ENCODE measurements around the gene ZFP69.
A peak's percentile ranks its signal among the peaks of the same experiment; 100 is the strongest.

Gene ZFP69

DNA sequence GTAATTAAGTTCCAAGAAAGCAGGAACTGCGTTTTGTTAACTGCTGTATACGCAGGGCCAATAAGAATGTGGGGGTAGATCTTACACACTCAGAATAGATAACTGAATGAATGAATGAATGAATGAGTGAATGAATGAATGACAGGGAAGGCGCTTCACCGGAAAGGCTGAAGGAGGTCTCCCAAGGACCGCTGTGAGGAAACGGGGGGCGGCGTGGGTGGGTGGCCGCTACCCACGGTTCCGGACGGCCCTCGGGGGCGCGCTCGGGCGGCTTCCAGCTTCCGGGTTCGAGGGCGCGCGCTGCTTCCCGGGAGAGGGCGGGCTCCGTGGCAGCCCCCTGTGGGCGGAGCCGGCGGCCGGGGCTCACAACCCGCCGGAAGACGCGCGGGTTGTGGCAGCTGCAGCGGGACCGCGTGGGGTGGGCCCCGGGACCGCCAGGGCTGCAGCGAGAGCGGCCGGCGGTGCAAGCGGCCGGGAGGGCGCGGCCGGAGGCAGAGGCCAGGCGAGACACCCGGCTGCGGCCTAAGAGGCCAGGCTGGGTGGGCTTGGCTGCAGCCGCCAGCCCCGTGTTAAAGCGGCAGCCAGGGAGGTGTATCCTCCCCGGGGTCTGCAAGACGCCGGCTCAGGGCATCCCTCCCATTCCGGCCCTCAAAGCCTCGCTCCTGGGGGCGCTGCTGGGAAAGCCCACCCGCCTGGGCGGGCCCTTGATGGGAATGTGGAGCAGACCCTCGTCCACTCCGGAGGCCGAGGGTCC is at the start of gene ZFP69:
TSS of gene ZFP69 (plus strand) at position 367 of the 754 bp plus-strand sequence. CDS start 2,072 bp downstream, outside the sequence.
- H3K36me3 Mint-ChIP-seq (ENCODE audit: low read depth), result peaks cover 52% of the 10 kb centered on the region
- peak within 1 kb of the TSS; percentile 84 for H3K4me3 Mint-ChIP-seq
- H3K4me1 Mint-ChIP-seq, result peaks cover 24% of the 10 kb centered on the region
- ATAC-seq (peak; percentile 91), DNase-seq (peak; percentile 78)
- peak within 1 kb of the TSS; percentile 82 for H3K27ac Mint-ChIP-seq
- peaks cover 42% of the 10 kb centered on the region for H3K9me3 Mint-ChIP-seq
- no peaks in the 10 kb centered on the region for H3K27me3 Mint-ChIP-seq

DNA sequence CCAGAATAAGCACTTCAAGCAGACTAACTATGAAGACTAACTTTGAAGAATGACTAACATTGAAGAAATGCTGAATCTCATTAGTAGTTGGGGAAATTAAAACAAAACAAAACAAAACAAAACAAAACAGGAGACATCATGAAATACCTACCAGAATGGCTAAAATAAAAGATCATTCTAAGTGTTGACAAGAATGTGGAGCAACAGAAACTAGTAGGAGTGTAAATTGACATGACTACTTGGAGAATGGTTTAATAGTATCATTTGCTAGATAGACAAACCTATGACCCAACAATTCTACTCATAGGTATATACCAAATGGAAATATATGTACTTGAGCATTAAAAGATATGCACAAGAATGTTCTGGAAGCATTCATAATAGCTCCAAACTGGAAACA is 45.7 kb upstream of the ZFP69 start:
- ATAC-seq (no peak), DNase-seq (no peak)
- no peak overlapping the region for H3K27ac Mint-ChIP-seq
- H3K9me3 Mint-ChIP-seq, result no peaks in the 10 kb centered on the region
- no peak overlapping the region for H3K4me3 Mint-ChIP-seq
- H3K4me1 Mint-ChIP-seq, result no peaks in the 10 kb centered on the region
- H3K27me3 Mint-ChIP-seq, result no peaks in the 10 kb centered on the region
- peaks cover 4% of the 10 kb centered on the region for H3K36me3 Mint-ChIP-seq (ENCODE audit: low read depth)

DNA sequence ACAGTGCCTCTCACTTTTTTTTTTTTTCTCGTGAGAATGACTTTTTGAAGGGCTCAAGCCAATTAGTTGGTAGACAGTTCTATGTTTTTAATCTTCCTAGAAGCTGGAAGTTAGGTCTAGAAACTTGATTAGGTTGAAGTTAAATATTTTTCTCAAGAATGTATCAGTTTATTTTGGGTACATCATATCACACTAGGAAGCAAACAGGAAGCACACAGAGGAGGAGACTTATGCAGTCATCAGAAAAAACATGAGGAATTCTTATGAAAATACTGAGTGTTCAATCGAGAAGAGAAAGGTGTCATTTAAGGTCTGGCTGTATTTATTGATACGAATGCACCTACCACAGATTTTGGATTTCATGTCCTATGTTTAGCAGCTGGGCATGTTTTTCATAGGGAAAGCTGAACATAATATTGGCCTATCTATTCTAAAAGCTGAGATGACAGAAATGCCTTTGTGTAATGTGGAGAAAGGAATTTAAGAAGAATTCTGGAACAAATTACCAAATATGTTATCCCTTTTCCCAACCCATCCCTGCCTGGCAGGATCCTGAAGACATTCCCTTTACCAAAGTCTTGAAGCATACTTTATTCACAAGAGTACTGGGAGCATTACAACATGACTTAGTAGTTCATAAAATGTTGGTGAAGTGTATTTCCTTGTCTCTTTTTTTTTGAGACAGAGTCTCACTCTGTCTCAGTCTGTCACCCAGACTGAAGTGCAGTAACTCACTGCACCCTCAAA is 44.3 kb upstream of the ZFP69 start:
- Mint-ChIP-seq H3K27ac (no peak overlapping the region), H3K27me3 (no peaks in the 10 kb centered on the region), H3K4me1 (no peaks in the 10 kb centered on the region), H3K36me3 (ENCODE audit: low read depth) (peaks cover 2% of the 10 kb centered on the region), H3K9me3 (no peaks in the 10 kb centered on the region), H3K4me3 (no peak overlapping the region)
- ATAC-seq (no peak), DNase-seq (no peak)

DNA sequence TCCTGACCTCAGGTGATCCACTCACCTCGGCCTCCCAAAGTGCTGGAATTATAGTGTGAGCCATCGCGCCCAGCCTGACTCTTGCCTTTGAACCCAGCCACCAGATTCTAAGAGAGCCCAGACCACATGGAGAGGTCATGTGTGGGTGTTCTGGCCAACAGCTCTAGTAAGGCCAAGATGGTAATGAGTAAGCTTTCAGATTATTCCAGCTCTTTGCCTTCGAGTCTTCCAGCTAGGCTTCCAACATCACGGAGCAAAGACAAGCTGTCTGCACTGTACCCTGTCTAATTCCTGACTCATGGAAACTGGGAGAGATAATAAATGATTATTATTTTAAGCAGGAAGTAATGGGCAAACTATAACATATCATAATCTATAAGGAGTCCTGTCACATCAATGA is 41.6 kb upstream of the ZFP69 start:
- DNase-seq, result no peak
- H3K4me1 Mint-ChIP-seq, result no peaks in the 10 kb centered on the region
- H3K27me3 Mint-ChIP-seq, result no peaks in the 10 kb centered on the region
- H3K4me3 Mint-ChIP-seq, result no peak overlapping the region
- no peaks in the 10 kb centered on the region for H3K9me3 Mint-ChIP-seq
- peaks cover 6% of the 10 kb centered on the region for H3K36me3 Mint-ChIP-seq (ENCODE audit: low read depth)
- H3K27ac Mint-ChIP-seq, result no peak overlapping the region
- no peak for ATAC-seq

DNA sequence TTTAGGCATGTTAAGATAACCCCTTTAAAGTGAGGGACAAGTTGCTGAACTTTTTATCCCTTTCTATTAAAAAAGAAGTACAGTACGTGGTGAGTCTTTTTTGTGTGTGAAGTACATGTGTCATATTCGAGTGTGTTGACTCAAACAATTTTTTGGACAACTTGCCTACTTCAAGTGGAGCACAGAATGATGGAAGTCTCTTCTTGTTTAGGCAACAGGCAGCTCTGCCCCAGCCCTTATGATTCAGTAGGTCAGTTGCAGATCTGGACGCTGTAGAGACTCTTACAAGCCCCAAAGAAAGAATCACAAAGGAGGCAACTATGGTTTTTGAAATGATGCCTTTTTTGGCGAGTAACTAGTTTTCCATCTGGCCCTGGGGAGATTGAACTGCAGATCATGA is 41.2 kb upstream of the ZFP69 start:
- Mint-ChIP-seq H3K36me3 (ENCODE audit: low read depth) (peaks cover 6% of the 10 kb centered on the region), H3K4me1 (no peaks in the 10 kb centered on the region), H3K4me3 (no peak overlapping the region), H3K9me3 (no peaks in the 10 kb centered on the region), H3K27me3 (no peaks in the 10 kb centered on the region), H3K27ac (no peak overlapping the region)
- no peak for DNase-seq
- no peak for ATAC-seq

DNA sequence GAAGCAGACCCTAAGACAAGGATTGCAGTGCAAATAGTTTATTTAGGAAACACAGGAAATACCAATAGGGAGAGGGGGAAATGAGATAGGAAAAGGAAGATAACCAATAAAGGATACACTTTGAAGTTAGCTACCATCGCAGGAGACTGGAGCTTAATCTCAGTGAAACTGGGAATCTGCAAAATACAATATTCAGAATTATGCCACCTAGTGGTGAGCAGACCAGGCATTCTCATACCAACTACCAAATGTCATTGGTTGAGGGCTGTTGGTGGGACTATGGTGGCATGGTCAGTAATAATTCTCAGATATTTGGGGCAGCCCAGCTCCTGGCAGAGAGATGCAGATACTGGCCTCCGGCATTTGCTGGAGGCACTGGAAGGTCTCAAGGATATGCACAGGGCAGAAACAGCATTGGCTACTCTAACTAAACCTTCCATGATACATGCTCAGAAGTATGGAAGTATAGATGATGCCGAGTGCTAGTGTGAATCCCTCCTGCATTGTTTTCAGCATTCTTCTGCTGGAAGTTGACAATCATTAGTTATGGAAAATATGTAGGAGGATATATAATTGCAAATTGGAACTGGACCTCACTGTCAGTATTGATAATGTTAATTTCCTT is 38.6 kb upstream of the ZFP69 start:
- Mint-ChIP-seq H3K36me3 (ENCODE audit: low read depth) (peaks cover 9% of the 10 kb centered on the region), H3K9me3 (no peaks in the 10 kb centered on the region), H3K4me3 (no peak overlapping the region), H3K27me3 (no peaks in the 10 kb centered on the region), H3K4me1 (no peaks in the 10 kb centered on the region), H3K27ac (no peak overlapping the region)
- ATAC-seq, result peak; percentile 57
- no peak for DNase-seq

DNA sequence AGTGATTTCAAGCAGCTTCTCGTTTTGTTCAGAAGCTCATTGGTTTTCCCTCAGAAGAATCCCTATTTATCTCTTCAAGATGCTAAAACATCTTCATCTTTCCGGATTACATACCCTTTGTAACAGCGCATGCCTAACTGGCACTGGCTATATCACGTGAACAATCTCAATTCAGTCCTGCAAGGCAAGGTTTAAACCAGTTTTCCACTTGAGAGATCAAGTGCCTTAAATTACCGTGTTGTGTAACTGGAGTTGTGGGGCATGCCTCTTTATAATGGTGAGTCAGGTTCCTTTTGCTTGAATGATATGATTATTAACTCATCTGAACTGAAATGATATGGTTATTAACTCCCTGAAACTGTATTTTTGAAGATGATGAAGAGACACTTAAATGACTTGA is 37.8 kb upstream of the ZFP69 start:
- DNase-seq (no peak), ATAC-seq (no peak)
- H3K27me3 Mint-ChIP-seq, result no peaks in the 10 kb centered on the region
- no peak overlapping the region for H3K4me3 Mint-ChIP-seq
- peaks cover 9% of the 10 kb centered on the region for H3K36me3 Mint-ChIP-seq (ENCODE audit: low read depth)
- no peaks in the 10 kb centered on the region for H3K4me1 Mint-ChIP-seq
- H3K27ac Mint-ChIP-seq, result no peak overlapping the region
- no peaks in the 10 kb centered on the region for H3K9me3 Mint-ChIP-seq

DNA sequence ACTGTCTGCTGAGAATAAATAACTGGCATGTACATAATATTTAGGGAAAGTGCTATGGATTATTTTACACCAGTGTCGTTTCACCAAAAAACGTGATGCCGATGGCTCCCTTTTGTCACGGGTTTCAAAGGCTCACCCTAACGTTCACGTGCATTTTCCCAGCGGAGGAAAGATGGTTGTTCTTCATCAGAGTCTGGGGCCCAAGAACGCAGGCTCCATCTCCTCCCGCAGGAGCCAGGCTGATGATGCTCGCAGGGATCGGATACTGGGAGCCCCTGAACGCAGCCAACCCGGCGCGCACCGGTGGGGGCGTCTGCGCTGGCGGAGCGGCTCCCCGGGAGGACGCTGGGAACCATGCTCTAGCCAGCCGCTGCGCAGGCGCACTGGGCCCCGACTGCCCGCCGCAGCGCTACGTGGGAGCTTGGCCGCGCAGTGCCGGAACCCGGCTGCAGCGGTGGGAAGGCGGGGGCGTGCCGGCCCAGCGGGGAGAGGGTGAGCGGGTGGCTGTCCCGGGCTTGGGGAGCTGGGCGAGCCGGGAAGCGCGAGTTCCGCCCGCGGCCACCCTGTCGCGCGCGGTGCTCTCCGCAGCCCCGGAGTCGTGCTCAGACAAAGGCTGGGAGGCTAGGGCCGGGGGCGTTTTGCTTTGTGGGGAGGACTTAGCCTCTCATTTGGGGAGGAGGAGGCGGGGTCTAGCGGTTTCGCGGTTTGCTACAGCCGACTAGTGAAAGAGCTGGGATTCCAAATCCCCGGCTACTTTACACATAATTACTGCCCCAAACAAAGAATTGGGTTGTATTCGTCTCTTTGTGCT is 27.2 kb upstream of the ZFP69 start, which contains the start of gene ZFP69B:
TSS of gene ZFP69B (plus strand) at position 793 of the 811 bp plus-strand sequence. CDS start 486 bp downstream, outside the sequence.
- ATAC-seq (peak; percentile 70), DNase-seq (peak; percentile 96)
- Mint-ChIP-seq H3K27me3 (no peaks in the 10 kb centered on the region), H3K9me3 (peaks cover 52% of the 10 kb centered on the region), H3K36me3 (ENCODE audit: low read depth) (peaks cover 49% of the 10 kb centered on the region), H3K27ac (peak within 1 kb of the TSS; percentile 94), H3K4me1 (peaks cover 40% of the 10 kb centered on the region), H3K4me3 (peak within 1 kb of the TSS; percentile 86)

DNA sequence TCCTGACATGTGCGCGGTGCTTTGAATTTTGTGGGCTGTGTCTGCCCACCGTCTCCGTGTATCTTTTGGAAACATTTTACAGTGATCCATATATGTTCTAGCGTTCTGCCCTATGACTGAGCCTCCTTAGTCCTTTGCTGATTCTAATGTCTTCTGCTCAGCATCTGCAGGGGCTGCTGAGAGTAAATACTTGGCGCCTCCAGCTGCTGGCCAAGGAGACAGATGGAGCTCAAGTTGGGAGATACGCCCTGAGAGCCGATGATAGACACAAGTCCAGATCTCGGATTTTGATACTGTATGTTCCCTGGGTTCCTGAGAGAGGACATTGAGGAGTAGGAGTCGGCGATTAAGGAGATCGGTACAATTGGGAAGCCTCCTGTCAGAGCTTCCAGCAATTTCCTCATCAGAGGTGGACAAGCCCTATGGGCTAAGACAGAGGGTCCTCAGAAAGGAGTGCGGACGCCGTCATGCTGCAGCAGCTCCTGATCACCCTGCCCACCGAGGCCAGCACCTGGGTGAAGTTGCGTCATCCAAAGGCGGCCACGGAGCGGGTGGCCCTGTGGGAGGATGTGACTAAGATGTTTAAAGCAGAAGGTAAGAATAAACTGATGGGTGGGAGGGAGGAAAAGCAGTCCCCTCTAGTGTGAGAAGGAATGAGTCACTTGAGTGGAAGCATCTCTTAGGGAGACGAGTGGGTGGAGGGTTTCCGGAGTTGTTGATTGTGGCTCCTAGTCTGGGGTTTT is 26.4 kb upstream of the ZFP69 start:
- Mint-ChIP-seq H3K4me1 (peaks cover 44% of the 10 kb centered on the region), H3K9me3 (peaks cover 48% of the 10 kb centered on the region), H3K36me3 (ENCODE audit: low read depth) (peaks cover 51% of the 10 kb centered on the region), H3K27ac (peak overlapping the region; percentile 94), H3K4me3 (peak overlapping the region; percentile 86), H3K27me3 (no peaks in the 10 kb centered on the region)
- ATAC-seq, result peak; percentile 88
- DNase-seq, result peak; percentile 83

DNA sequence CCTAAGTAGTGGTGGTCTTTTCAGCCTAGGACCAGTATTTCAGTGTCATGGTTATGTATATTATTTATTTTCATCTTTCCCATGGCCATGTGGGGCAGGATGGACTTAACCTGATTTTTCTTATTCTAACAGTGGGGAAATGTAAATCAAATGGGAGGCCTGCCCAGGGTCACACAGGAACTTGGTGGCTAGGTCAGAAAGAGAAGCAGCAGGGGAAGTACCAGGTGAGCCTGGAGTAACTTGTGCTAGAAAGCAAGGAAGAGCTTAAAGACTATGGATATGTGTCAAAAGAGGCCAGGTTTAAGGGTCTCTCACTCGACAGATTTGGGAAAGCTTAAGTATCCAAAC is 25.9 kb upstream of the ZFP69 start:
- peaks cover 46% of the 10 kb centered on the region for H3K9me3 Mint-ChIP-seq
- H3K4me1 Mint-ChIP-seq, result peaks cover 44% of the 10 kb centered on the region

DNA sequence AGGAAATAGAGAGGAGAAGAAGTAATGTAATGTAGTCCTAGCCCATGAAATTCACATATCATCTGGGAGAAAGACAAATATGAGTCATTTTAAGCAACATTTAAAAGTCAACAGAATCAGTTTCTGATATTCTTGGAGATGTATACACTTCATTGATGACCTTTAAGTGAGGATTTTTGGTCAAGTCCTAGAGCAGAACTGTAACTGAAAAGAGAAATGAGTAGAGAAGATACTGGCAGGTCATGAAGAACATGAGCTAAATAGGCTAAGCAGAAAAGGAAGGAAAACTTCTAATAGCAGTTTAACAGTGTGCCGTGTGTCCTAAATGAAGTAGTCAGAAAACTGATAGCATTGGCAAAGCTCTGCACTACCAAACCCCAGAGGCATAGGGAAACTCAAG is 22.2 kb upstream of the ZFP69 start:
- ATAC-seq, result no peak
- H3K27me3 Mint-ChIP-seq, result no peaks in the 10 kb centered on the region
- no peak for DNase-seq
- peaks cover 66% of the 10 kb centered on the region for H3K9me3 Mint-ChIP-seq
- peaks cover 87% of the 10 kb centered on the region for H3K36me3 Mint-ChIP-seq (ENCODE audit: low read depth)
- H3K4me3 Mint-ChIP-seq, result no peak overlapping the region
- H3K27ac Mint-ChIP-seq, result no peak overlapping the region
- peaks cover 32% of the 10 kb centered on the region for H3K4me1 Mint-ChIP-seq

More for the DNA sequence above, 25.9 kb upstream of the ZFP69 start:
- ATAC-seq (peak; percentile 22), DNase-seq (no peak)
- peak overlapping the region; percentile 86 for H3K4me3 Mint-ChIP-seq
- peaks cover 53% of the 10 kb centered on the region for H3K36me3 Mint-ChIP-seq (ENCODE audit: low read depth)
- peak overlapping the region; percentile 94 for H3K27ac Mint-ChIP-seq
- H3K27me3 Mint-ChIP-seq, result no peaks in the 10 kb centered on the region

DNA sequence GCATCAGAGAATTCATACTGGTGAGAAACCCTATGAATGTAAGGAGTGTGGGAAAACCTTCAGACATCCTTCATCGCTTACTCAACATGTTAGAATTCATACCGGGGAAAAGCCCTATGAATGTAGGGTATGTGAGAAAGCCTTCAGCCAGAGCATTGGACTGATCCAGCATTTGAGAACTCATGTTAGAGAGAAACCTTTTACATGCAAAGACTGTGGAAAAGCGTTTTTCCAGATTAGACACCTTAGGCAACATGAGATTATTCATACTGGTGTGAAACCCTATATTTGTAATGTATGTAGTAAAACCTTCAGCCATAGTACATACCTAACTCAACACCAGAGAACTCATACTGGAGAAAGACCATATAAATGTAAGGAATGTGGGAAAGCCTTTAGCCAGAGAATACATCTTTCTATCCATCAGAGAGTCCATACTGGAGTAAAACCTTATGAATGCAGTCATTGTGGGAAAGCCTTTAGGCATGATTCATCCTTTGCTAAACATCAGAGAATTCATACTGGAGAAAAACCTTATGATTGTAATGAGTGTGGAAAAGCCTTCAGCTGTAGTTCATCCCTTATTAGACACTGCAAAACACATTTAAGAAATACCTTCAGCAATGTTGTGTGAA is 14.0 kb upstream of the ZFP69 start:
- H3K27me3 Mint-ChIP-seq, result no peaks in the 10 kb centered on the region
- ATAC-seq (no peak), DNase-seq (no peak)
- H3K27ac Mint-ChIP-seq, result no peak overlapping the region
- no peak overlapping the region for H3K4me3 Mint-ChIP-seq
- peaks cover 90% of the 10 kb centered on the region for H3K36me3 Mint-ChIP-seq (ENCODE audit: low read depth)
- H3K4me1 Mint-ChIP-seq, result no peaks in the 10 kb centered on the region
- peaks cover 74% of the 10 kb centered on the region for H3K9me3 Mint-ChIP-seq

DNA sequence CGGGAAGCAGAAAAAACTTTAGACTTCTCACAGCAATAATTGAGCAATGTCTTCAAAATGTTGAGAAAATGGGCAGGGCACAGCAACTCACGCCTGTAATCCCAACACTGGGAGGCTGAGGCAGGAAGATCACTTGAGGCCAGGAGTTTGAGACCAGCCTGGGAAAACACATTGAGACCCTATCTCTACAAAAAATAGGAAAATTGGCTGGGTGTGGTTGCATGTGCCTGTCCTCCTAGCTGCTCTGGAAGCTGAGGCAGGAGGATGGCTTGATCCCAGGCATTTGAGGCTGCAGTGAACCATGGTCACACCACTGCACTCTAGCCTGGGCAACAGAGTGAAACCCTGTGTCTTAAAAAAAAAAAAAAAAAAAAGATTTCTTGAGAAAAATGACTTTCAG is 7.8 kb upstream of the ZFP69 start:
- ATAC-seq, result no peak

More for the DNA sequence above, 7.8 kb upstream of the ZFP69 start:
- Mint-ChIP-seq H3K27ac (no peak overlapping the region), H3K4me3 (no peak overlapping the region), H3K36me3 (ENCODE audit: low read depth) (peaks cover 66% of the 10 kb centered on the region), H3K4me1 (no peaks in the 10 kb centered on the region), H3K9me3 (peaks cover 84% of the 10 kb centered on the region), H3K27me3 (no peaks in the 10 kb centered on the region)
- DNase-seq, result no peak

All from activated naive CD8-positive, alpha-beta T cell treated with anti-CD3 and anti-CD28 coated beads, Interleukin-2, amount 50 U/mL, for 24 hours (primary cell).